KMS-11 (cell line): ENCODE results near the gene ABCC4.
"Not testable (repeated sequence)": the region's sequence is repeated elsewhere in the genome, so short reads cannot be mapped to it uniquely, and the experiment has no call there.

ENCODE experiments used
- H2AFZ ChIP-seq: fragments of 200-600 bp; sonication (generic); 2 replicates; pipeline ENCODE4 v1.6.1; 2016; ENCODE audit warnings: antibody characterized with exemption, mixed run types, low read depth
- H3K27ac ChIP-seq: fragments of 200-600 bp; sonication (generic); 2 replicates; pipeline ENCODE4 v1.6.1; 2016; ENCODE audit warnings: mild to moderate bottlenecking, mixed run types
- H3K27me3 ChIP-seq: fragments of 200-600 bp; sonication (generic); 2 replicates; pipeline ENCODE4 v1.6.1; 2017; ENCODE audit warnings: mild to moderate bottlenecking, low read depth, mixed run types, moderate library complexity; ENCODE audit not compliant: insufficient read depth
- H3K36me3 ChIP-seq: fragments of 200-600 bp; sonication (generic); 2 replicates; pipeline ENCODE4 v1.6.1; 2017; ENCODE audit warnings: mild to moderate bottlenecking, mixed run types; ENCODE audit not compliant: insufficient read depth
- H3K4me1 ChIP-seq: fragments of 200-600 bp; sonication (generic); 2 replicates; pipeline ENCODE4 v1.6.1; 2016; ENCODE audit warnings: mild to moderate bottlenecking, low read depth, mixed run types; ENCODE audit not compliant: poor library complexity, severe bottlenecking
- H3K4me2 ChIP-seq: fragments of 200-600 bp; sonication (generic); 2 replicates; pipeline ENCODE4 v1.7.0; 2016; ENCODE audit warnings: mild to moderate bottlenecking, mixed run types
- H3K4me3 ChIP-seq: fragments of 200-600 bp; sonication (generic); IDR thresholded peaks from 2 replicates; pipeline ENCODE4 v1.6.1; 2017; ENCODE audit warnings: low read depth, low read length, mixed read lengths; ENCODE audit not compliant: insufficient read depth
- H3K79me2 ChIP-seq: fragments of 200-600 bp; sonication (generic); 2 replicates; pipeline ENCODE4 v1.6.1; 2016; ENCODE audit warnings: low read depth, mixed run types; ENCODE audit not compliant: insufficient read depth
- H3K9ac ChIP-seq: fragments of 200-600 bp; sonication (generic); 2 replicates; pipeline ENCODE4 v1.6.1; 2016; ENCODE audit warnings: mild to moderate bottlenecking, mixed run types
- H4K20me1 ChIP-seq: fragments of 200-600 bp; sonication (generic); 2 replicates; pipeline ENCODE4 v1.6.1; 2016; ENCODE audit warnings: mild to moderate bottlenecking, mixed run types; ENCODE audit not compliant: insufficient read depth
- CTCF ChIP-seq: fragments of 200-600 bp; sonication (generic); conservative IDR thresholded peaks from 2 replicates; pipeline ENCODE4 v1.6.1; 2017; ENCODE audit warnings: low read depth, mild to moderate bottlenecking, antibody characterized with exemption, low read length, moderate library complexity, mixed read lengths

Gene ABCC4

GRCh38 chr13:95176611-95177259, 124.5 kb downstream of the ABCC4 start:
- no peak overlapping the region for H3K4me3 ChIP-seq
- H3K27ac ChIP-seq = no peak overlapping the region
- H3K9ac ChIP-seq = no peak overlapping the region
- no peaks in the 10 kb centered on the region for H3K79me2 ChIP-seq
- H3K4me2 ChIP-seq = no peak overlapping the region
- no peaks in the 10 kb centered on the region for H3K36me3 ChIP-seq
- H3K4me1 ChIP-seq = no peaks in the 10 kb centered on the region
- H2AFZ ChIP-seq = no peak overlapping the region
- no peak for TF ChIP-seq CTCF
- no peaks in the 10 kb centered on the region for H4K20me1 ChIP-seq
- H3K27me3 ChIP-seq = no peaks in the 10 kb centered on the region

- H2AFZ ChIP-seq = no peak overlapping the region
- H3K4me2 ChIP-seq = no peak overlapping the region
- H3K79me2 ChIP-seq = no peaks in the 10 kb centered on the region
- H3K36me3 ChIP-seq = no peaks in the 10 kb centered on the region
- H3K4me1 ChIP-seq = no peaks in the 10 kb centered on the region
- no peak overlapping the region for H3K9ac ChIP-seq
- H3K27me3 ChIP-seq = no peaks in the 10 kb centered on the region
- no peak overlapping the region for H3K4me3 ChIP-seq
- TF ChIP-seq CTCF = no peak
- no peaks in the 10 kb centered on the region for H4K20me1 ChIP-seq
- no peak overlapping the region for H3K27ac ChIP-seq
Measured at GRCh38 chr13:95174517-95174916, 126.7 kb downstream of the ABCC4 start.

DNA sequence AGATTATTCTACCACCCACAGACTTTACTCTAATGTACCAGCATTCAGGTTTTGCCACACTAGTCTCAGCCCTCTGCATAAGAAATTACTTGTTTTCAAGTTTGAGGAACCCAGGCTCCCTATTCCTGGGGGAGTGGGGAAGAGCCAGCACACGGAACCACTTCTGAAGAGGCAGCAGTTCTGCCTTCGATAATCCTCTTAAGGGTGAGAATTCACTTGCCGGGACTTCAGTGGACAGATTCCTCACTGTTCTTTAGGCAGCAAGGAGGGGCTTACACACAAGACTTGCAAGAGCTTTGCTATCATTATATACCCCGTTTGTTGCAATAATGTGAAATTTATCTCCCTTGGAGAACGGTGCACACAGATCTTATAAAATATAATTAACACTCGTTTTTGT, 133.1 kb downstream of the ABCC4 start:
- no peak for TF ChIP-seq CTCF
- Histone ChIP-seq H3K27me3 (no peaks in the 10 kb centered on the region), H3K4me1 (no peaks in the 10 kb centered on the region), H3K9ac (no peak overlapping the region), H4K20me1 (no peaks in the 10 kb centered on the region), H3K27ac (no peak overlapping the region), H3K79me2 (no peaks in the 10 kb centered on the region), H3K36me3 (no peaks in the 10 kb centered on the region), H3K4me3 (no peak overlapping the region), H2AFZ (no peak overlapping the region), H3K4me2 (no peak overlapping the region)

DNA sequence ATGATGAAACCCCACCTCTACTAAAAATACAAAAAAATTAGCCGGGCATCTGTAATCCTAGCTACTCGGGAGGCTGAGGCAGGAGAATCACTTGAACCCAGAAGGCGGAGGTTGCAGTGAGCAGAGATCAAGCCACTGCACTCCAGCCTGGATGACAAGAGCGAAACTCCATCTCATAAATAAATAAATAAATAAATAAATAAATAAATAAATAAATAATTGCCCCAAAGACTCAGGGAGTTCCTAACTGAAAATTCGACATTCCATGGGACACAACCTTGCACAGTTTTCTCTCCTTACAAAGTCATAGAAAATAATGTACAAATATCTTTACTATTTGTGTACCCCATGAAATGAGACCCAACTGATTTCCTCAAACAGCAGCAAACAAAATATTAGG, 134.2 kb downstream of the ABCC4 start:
- H3K4me2 ChIP-seq, H3K4me1 ChIP-seq, H3K4me3 ChIP-seq, H2AFZ ChIP-seq, H3K36me3 ChIP-seq, H3K79me2 ChIP-seq, H3K27ac ChIP-seq, H3K27me3 ChIP-seq, H3K9ac ChIP-seq, H4K20me1 ChIP-seq: not testable (repeated sequence)

DNA sequence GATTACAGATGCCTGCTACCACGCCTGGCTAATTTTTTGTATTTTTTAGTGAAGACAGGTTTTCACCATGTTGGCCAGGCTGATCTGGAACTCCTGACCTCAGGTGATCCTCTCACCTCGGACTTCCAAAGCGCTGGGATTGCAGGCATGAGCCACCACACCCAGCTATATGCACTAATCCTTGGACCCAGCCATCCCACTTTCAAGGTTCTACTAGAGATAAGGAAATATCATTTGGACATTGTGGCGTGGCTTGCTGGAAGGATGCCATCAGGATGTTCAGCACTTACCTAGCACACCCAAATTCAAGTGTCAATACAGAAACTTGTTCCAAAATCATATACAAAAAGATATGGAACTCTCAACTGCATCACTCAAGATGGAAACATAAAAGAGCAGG, 136.4 kb downstream of the ABCC4 start:
- H3K4me2 ChIP-seq = no peak overlapping the region
- no peaks in the 10 kb centered on the region for H4K20me1 ChIP-seq
- H3K27ac ChIP-seq = no peak overlapping the region
- no peak overlapping the region for H3K9ac ChIP-seq
- H3K4me1 ChIP-seq = no peaks in the 10 kb centered on the region
- H3K4me3 ChIP-seq = no peak overlapping the region
- H3K79me2 ChIP-seq = no peaks in the 10 kb centered on the region
- no peak for TF ChIP-seq CTCF
- no peaks in the 10 kb centered on the region for H3K27me3 ChIP-seq
- no peaks in the 10 kb centered on the region for H3K36me3 ChIP-seq
- H2AFZ ChIP-seq = no peak overlapping the region
